Breast epithelium (tissue), 4 donors: ENCODE results near the gene CLTRN. TPM values are rescaled to one million over a fixed set of nuclear protein-coding genes. Genes with fewer than 3 reads are reported as not detected.

Source experiments
- DNase-seq, 2 donors: peaks; one replicate each; pipeline ENCODE4 v3.0.0-alpha.2; 2019; ENCODE audit warnings: low spot score in 2 of 2
- H3K27ac ChIP-seq, 2 donors: fragments of 200-600 bp; sonication (generic) in 1 of 2; one replicate each; pipeline ENCODE4 v1.5.1; 2016 to 2019; ENCODE audit warnings: mild to moderate bottlenecking in 1 of 2
- H3K27me3 ChIP-seq, 2 donors: fragments of 200-600 bp; sonication (generic) in 1 of 2; one replicate each; pipeline versions ENCODE4 v1.5.1 to v1.6.0; 2017 to 2019; ENCODE audit warnings: control low read depth in 1 of 2, mild to moderate bottlenecking in 1 of 2
- H3K36me3 ChIP-seq: fragments of 200-600 bp; one replicate; pipeline ENCODE4 v1.5.1; 2019
- H3K4me1 ChIP-seq, 2 donors: fragments of 200-600 bp; sonication (generic); one replicate each; pipeline ENCODE4 v1.5.1; 2016 to 2019; ENCODE audit warnings: control low read depth in 1 of 2
- H3K4me3 ChIP-seq, 3 donors: fragments of 200-600 bp; sonication (generic); 1 replicate in 2 of 3; 2 replicates in 1 of 3; pipeline ENCODE4 v1.5.1; 2016 to 2019; ENCODE audit warnings: mild to moderate bottlenecking in 3 of 3, moderate library complexity in 2 of 3
- H3K9me3 ChIP-seq, 2 donors: fragments of 200-600 bp; sonication (generic) in 1 of 2; one replicate each; pipeline ENCODE4 v1.5.1; 2016 to 2019; ENCODE audit warnings: control low read depth in 1 of 2
- POLR2A ChIP-seq: fragments of 450-650 bp; IDR thresholded peaks from one replicate; pipeline ENCODE4 v1.6.1; 2016; ENCODE audit warnings: antibody characterized with exemption, mild to moderate bottlenecking, moderate library complexity
- POLR2AphosphoS5 ChIP-seq, 3 donors: sonication (generic); formaldehyde crosslinking; IDR thresholded peaks; one replicate each; pipeline ENCODE4 v1.6.1; 2017; ENCODE audit warnings: antibody characterized with exemption in 3 of 3
- intact Hi-C: fragments of 100-400 bp; cut with DNase I; formaldehyde crosslinking; loops from one replicate; pipeline ENCODE4 v1.15.1; 2023; ENCODE audit warnings: low total_unique reads
- total RNA-seq, 3 donors: library from RNA; depleted of rRNA; stranded (reverse); fragments of >200 nt; gene quantifications; one replicate each; pipeline ENCODE4 v1.1.0, GENCODE V29; 2016
- TF ChIP-seq, protein P1 (sequence below), 3 donors: fragments of 450-650 bp; IDR thresholded peaks; one replicate each; pipeline ENCODE4 v1.5.1; 2016 to 2017; ENCODE audit warnings: antibody characterized with exemption in 3 of 3, mild to moderate bottlenecking in 3 of 3, moderate library complexity in 3 of 3

Gene CLTRN
- total RNA-seq, 3 donors from 2014 or later: 0.59 to 0.98 TPM; not detected in 1

DNA sequence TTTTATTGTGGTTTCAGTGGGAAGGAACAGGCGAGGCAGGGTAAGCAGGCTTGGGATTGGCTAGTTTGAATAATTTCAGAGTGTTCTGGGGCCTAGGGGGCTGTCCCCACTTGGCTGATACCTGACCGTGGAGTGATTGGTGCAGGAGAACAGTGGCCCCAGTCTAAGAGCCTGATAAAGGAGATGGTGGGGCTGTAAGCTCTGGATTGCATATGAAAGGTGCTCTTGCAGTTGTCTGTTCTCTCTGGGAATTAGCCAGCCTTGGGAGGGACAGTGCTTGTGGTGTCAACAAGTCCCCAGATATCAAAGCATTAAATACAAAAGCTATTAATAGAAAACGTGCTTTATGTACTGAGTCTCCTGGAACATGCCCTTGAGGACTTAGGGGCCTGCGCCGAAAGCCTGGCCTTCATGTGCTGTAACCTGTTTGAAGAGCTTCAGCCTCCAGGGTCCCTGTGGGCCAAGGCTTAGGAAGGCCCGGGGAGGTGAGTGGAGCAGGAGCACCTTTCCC, 30.4 kb upstream of the CLTRN start:
- Histone ChIP-seq H3K9me3 (no peaks in the 10 kb centered on the region), H3K36me3 (no peaks in the 10 kb centered on the region), H3K27ac (no peak overlapping the region), H3K27me3 (no peaks in the 10 kb centered on the region), H3K4me3 (no peak overlapping the region), H3K4me1 (no peaks in the 10 kb centered on the region)
- no peak for DNase-seq
- TF ChIP-seq POLR2A: no peak
- TF ChIP-seq, protein P1, sequence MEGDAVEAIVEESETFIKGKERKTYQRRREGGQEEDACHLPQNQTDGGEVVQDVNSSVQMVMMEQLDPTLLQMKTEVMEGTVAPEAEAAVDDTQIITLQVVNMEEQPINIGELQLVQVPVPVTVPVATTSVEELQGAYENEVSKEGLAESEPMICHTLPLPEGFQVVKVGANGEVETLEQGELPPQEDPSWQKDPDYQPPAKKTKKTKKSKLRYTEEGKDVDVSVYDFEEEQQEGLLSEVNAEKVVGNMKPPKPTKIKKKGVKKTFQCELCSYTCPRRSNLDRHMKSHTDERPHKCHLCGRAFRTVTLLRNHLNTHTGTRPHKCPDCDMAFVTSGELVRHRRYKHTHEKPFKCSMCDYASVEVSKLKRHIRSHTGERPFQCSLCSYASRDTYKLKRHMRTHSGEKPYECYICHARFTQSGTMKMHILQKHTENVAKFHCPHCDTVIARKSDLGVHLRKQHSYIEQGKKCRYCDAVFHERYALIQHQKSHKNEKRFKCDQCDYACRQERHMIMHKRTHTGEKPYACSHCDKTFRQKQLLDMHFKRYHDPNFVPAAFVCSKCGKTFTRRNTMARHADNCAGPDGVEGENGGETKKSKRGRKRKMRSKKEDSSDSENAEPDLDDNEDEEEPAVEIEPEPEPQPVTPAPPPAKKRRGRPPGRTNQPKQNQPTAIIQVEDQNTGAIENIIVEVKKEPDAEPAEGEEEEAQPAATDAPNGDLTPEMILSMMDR (IDR thresholded peaks at IDR 0.05): no peak
- no peak for TF ChIP-seq POLR2AphosphoS5 (IDR thresholded peaks at IDR 0.05)
- intact Hi-C loops: no loop called here

DNA sequence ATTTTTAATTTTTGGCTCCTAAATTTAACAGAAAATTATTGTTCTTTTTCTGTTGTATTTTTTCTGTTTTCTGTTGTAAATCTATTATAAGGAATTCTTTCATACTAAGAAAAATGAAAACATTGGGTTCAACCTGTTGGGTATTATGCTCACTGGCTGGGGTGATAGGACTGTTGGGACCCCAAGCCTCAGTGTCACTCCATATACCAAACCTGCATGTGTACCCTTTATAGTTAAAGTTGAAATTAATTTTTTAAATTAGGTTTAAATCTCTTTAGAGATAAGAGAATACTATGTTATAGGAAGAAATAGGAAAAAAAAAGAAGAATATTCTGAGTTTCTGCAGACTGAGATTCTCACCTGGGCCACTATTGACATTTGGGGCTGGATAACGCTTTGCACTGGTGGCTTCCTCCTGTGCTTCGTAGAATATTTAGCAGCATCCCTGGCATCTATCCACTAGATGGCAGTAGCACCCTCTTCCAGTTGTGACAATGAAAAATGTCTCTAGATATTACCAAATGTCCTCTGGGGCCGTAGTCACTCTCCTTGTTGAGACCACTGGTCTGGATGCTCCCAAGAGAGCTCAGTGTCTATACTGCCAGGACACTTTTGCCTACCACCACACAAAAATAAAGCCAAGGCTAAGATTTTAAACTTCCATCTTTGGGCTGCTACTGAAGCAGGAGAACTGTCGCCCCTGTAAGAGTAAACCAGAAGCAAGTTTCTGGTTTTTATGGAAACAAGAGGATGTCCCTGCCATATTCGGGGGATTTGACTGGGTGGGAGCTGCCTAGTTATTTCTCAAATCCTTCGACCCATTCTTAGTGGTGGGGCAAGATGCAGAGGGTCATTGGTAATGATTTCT, 22.4 kb upstream of the CLTRN start:
- peak in 1 of 2 donors; percentile 26 for DNase-seq
- Histone ChIP-seq H3K27ac (no peak overlapping the region), H3K4me3 (no peak overlapping the region), H3K4me1 (no peaks in the 10 kb centered on the region), H3K27me3 (no peaks in the 10 kb centered on the region), H3K36me3 (no peaks in the 10 kb centered on the region), H3K9me3 (no peaks in the 10 kb centered on the region)
- TF ChIP-seq POLR2A: no peak
- TF ChIP-seq, protein P1 (IDR thresholded peaks at IDR 0.05): peak; percentile 37 to 69 (median 39)
- intact Hi-C loops: no loop called here

DNA sequence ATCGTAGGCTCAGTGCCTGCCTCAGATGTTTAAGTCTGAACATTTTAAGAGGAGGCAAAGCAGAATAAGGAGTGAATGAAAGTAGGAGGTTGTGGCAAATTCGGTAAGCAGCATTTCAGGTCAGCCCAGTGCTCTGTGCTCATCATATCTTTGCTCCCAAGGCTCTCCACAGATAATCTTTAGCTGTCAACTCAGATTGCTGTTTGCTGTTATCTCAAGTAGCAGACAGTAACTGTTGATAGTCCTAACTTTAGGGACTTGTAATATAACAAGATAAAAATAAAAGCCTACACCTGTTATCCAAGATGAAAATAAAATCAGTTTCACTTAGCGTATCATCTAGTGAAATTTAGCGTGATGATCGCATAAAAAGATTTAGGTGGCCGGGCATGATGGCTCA, 18.6 kb upstream of the CLTRN start:
- Histone ChIP-seq H3K4me1 (no peaks in the 10 kb centered on the region), H3K27ac (no peak overlapping the region), H3K4me3 (no peak overlapping the region), H3K27me3 (no peaks in the 10 kb centered on the region), H3K9me3 (no peaks in the 10 kb centered on the region), H3K36me3 (no peaks in the 10 kb centered on the region)
- DNase-seq: no peak
- TF ChIP-seq POLR2AphosphoS5 (IDR thresholded peaks at IDR 0.05) (no peak), POLR2A (no peak)
- TF ChIP-seq, protein P1 (IDR thresholded peaks at IDR 0.05): no peak
- intact Hi-C loops: no loop called here

DNA sequence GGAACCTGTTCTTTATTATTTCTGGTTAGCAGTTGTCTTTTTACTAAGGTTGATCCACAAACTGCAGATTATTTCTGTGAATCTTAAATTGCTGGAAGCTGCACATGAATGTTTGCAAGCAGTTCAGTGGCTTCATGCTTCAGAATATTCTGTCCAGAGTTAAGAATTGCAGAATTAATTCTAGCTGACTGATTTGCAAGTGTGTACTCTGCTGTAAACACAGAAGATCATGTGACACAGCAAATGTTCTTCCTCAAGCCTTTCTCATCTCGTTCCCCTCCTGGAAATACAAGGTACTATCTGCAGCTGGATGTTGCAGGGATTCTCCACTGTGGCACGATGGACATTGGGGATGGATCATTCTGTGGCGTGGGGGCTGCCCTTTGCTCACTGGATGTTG, 16.8 kb upstream of the CLTRN start:
- H3K4me1 ChIP-seq: peaks cover 0 to 3% of the 10 kb centered on the region in 2 donors
- no peak for DNase-seq
- no peak overlapping the region for H3K4me3 ChIP-seq
- no peaks in the 10 kb centered on the region for H3K36me3 ChIP-seq
- no peak overlapping the region for H3K27ac ChIP-seq
- intact Hi-C loops: no loop called here
- no peaks in the 10 kb centered on the region for H3K9me3 ChIP-seq
- H3K27me3 ChIP-seq: no peaks in the 10 kb centered on the region
- TF ChIP-seq POLR2A (no peak), POLR2AphosphoS5 (IDR thresholded peaks at IDR 0.05) (no peak)
- TF ChIP-seq, protein P1 (IDR thresholded peaks at IDR 0.05): no peak

DNA sequence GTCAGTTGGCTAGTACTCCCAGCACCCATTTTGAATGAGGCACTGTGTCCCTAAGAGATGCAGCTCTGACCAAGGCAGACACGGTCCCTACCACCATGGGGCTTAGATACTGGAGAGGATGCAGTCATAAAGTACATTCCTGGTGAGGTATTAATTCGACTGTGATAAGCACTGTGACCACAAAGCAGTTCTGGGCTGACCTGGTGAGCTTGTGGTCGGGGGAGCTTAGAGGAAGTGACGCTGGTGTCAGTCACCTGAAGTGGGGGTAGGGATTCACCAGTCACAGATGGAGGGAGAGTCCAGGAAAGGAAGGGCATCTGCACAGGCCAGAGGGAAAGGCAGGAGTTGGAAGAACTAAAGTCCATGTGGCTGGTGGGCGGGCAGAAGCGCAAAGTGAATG, 15.8 kb upstream of the CLTRN start:
- no peak for DNase-seq
- Histone ChIP-seq H3K36me3 (no peaks in the 10 kb centered on the region), H3K9me3 (no peaks in the 10 kb centered on the region), H3K4me3 (no peak overlapping the region), H3K27ac (no peak overlapping the region), H3K4me1 (peaks cover 0 to 7% of the 10 kb centered on the region in 2 donors), H3K27me3 (no peaks in the 10 kb centered on the region)
- TF ChIP-seq POLR2AphosphoS5 (IDR thresholded peaks at IDR 0.05): no peak
- TF ChIP-seq, protein P1 (IDR thresholded peaks at IDR 0.05): no peak
- no peak for TF ChIP-seq POLR2A
- intact Hi-C loops: no loop called here
